Ecto neural progenitor cell (in vitro differentiated cells): ENCODE results near the gene CSN1S1.
"Not testable (repeated sequence)": the region's sequence is repeated elsewhere in the genome, so short reads cannot be mapped to it uniquely, and the experiment has no call there.

Experiments used
- DNase-seq: peaks from one replicate; pipeline ENCODE4 v3.0.0-alpha.2; 2018; ENCODE audit warnings: low spot score

The CSN1S1 gene, protein sequence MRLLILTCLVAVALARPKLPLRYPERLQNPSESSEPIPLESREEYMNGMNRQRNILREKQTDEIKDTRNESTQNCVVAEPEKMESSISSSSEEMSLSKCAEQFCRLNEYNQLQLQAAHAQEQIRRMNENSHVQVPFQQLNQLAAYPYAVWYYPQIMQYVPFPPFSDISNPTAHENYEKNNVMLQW

DNA sequence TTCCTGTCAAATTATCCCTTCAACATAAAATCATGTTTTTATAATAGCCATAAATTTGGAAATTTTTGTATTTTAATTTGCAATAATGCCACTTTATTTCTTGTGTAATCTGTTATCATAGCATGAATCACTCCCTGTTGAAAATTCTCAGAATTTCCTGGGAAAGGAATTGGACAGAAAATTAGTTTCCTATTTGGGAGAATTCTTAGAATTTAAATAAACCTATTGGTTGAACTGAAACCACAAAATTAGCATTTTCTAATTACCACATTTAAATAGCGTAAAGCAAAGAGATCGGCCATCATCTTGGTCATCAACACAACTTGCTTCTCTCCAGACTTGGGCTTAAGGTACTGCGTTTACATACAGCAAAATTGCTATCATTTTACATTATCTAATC, at the start of gene CSN1S1:
CSN1S1 (plus strand) TSS at position 301 of the 400 bp plus-strand sequence. CDS start 1,488 bp downstream, outside the sequence.
- no peak for DNase-seq

DNA sequence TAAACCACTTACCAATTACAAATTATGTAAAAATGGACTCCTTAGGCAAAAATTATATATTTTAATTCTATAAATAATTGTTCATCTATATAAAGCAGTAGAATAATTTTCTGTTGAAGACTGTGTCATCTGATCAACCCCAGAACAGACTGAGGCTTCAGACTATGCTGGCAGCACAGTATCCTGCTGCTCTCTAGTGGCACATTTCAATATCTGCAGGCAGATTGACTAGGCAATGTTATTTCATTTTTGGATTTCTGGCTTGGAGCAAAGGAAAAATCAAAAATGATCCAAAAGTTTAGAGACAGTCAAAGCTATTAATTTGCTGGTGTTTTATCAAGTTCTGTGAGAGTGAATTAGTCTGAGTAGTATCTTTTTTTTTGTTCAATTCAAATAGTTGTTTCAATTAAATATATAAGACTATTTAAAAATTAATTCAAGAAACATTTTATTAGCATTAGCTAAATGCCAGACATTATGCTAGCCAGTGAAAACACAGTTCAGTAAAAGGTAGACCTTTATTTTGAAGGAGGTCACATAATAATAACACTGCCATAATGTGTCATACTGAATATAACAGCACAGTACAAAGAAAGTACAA, 49.6 kb upstream of the CSN1S1 start:
- no peak for DNase-seq

DNA sequence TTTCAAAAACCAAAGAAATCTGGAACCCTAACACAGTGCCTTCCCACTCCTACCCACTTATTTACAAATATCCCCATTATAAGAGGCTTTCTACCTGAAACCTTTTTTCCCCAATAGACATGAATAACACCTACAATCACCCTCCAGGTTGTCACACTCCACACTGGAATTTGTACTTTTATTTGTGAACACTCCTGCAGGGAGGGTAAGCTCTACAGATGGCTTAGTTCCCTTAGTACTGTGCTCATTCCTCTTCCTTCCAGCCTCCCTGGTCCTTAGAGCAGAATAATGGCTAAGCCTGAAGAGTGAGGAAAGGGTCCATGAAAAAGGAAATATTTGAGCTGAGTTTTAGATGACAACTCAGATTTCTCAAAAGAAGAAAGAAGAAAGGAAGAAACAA, 48.7 kb upstream of the CSN1S1 start:
- no peak for DNase-seq

DNA sequence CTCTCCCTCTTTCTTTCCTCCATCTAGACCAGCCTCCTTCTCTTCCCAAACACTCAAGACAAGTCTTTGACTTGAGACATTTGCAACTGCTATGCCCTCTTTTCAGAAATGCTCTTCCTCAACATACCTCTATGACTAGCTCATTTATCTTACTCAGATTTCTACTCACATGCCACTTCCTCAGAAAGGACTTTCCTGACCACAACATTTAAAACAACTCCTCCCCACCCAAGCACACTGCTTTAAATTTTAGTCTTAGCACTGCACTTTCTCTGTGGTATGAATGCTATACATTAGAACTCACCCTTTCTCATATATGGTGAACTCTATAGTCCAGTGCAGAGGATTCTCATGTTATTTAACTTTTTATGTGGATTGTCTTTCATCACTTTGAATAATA, 42.5 kb upstream of the CSN1S1 start:
- DNase-seq = no peak

DNA sequence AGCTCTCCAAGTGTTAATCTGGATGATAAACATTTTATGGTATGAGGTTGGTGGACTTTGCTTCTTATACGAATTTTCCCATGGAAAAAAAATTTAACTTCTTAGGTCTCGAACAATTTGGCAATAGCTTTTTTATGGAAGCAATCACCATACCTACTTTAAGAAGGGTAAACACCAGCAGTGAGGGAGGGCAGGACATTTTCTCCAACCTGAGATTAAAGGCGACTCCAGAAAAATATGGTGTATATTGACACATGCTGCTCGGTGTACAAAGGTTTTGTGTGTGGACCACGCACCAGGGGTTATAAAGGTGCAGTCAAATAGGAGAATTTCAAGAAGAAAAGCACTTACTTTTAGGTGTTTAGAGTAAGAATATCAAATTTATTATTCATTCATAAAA, 36.7 kb upstream of the CSN1S1 start:
- no peak for DNase-seq

DNA sequence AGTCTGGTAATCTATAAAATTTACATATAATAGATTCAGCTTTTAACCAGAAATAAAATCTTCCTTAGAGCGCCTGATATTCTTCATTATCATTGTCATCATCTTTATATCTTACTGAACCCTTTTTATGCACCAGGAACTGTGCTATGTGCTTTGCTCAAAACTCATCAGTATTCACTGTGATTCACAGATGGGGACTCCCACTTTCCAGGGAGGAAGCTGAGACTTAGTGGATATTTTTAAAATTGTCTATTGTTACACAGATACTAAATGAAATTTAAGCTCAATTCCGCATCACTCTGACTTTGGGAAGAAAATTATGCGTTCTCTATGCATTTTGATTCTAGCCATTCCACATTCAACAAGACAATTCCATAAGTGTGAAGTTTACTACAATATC, 36.1 kb upstream of the CSN1S1 start:
- no peak for DNase-seq

DNA sequence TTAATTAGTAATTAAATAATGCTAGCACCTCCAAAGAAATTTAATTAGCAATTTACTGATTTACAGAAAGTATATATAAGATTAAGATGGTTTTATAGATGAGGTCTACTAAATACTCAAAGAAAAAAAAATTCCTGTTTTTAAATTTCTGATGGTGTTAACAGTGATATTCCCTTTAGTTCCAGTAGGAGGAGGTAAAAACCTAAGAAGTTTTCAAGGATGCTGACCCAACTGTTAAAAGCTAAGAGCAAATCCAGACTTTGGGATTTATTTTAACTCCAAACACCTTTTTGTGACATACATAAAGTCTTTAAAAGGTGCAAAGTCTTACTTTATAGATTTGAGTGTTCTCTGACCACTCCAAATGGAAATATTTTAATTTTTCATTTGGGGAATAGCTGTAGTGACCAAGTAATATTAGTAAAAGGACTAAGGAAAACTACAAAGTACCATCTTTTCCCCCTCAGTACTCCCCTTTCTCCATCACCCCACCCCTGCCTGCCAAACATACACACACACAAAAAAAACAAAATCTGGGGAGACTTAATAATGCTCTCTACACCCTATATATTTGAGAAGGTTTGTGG, 34.2 kb upstream of the CSN1S1 start:
- DNase-seq = no peak

DNA sequence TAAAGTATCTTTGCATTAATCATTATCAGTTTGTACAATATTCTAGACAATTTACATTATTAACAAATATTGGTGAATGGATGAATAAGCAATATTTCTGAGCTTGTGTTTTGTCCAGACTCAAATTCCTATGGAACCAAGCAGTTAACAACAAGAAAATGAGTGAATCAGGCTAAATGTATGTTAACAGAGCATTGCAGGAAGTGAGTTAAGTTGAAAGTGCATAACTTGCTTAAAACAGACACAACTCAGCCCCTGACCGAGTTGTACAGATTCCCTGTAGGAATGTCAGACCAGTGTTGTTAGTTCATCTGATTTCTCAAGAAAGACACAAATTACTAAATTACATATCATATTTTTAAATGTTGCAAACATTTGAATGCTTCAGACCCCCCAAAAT, 23.7 kb upstream of the CSN1S1 start:
- no peak for DNase-seq

DNA sequence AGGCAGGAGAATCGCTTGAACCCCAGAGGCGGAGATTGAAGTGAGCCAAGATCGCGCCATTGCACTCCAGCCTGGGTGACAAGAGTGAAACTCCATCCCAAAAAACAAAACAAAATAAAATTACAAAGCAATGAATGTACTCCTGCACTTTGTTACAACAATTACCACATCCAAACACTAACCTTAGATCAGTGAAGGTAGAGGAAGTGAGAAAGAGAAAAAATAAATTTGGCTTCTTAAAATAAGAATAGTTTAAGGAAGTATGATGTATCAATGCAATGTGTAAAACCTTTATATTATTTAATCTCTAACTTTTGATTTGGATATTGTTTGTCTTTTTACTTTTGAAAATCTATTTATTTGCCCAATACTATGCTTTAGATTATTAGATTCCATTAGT, 21.7 kb upstream of the CSN1S1 start:
- no peak for DNase-seq

DNA sequence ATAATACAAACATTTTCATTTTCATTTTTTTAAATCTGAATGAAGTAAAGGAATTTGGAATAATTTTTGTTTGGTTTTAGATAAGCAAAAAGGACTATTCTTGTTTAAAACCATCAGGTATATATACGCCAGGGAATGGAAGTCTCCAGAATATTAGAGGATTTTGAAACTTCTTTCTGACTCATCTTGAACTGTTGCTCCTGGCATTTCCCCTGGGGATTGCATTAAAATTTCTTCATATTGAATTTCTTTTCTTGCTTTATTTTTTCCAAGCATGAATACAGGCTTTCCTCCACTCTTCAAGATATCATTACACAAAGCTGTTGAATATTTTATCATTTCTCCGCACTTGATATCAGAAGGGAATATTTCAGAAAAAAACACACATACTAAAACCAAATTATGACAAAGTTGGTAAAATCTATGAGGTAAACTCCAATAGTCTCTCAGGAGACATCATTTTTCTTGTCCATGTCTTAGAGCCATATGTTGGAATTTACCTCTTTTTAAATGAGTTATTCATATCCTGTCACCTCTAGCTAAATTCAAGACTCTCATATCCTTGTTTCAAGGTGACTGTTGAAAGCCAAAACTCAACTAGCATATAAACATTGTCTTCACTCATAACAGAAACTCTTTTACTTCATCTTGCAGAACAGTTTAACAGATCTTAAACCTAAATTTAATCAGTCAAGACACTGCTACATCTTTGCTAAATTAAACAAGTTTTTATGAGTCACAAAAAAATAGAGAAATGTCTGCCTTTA, 20.7 kb upstream of the CSN1S1 start:
- DNase-seq = no peak

DNA sequence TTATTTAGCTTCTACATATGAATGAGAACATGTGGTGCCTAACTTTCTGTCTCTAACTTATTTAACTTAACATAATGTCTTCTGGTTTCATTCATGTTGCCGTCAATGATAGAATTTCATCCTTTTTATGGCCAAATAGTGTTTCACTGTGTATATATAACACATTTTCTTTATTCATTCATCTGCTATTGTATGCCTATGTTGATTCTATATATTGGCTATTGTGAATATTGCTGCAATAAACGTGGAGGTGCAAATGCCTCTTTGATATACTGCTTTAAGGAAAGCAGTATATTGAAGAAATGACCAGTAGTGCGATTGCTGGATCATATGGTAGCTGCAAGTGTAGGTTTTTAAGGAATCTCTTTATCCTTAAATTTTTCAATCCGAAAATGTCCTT, 10.0 kb upstream of the CSN1S1 start:
- no peak for DNase-seq

DNA sequence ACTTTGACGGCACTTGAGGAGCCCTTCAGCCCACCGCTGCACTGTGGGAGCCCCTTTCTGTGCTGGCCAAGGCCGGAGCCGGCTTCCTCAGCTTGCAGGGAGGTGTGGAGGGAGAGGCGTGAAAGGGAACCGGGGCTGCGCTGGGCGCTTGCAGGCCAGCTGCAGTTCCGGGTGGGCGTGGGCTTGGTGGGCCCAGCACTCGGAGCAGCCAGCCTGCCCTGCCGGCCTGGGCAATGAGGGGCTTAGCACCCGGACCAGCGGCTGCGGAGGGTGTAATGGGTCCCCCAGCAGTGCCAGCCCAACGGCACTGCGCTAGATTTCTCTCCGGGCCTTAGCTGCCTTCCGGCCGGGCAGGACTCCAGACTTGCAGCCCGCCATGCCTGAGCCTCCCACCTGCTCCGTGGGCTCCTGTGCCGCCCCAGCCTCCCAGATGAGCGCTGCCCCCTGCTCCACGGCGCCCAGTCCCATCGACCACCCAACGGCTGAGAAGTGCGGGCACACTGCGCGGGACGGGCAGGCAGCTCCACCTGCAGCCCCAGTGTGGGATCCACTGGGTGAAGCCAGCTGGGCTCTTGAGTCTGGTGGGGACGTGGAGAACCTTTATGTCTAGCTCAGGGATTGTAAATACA, 7.0 kb upstream of the CSN1S1 start:
- DNase-seq = not testable (repeated sequence)

DNA sequence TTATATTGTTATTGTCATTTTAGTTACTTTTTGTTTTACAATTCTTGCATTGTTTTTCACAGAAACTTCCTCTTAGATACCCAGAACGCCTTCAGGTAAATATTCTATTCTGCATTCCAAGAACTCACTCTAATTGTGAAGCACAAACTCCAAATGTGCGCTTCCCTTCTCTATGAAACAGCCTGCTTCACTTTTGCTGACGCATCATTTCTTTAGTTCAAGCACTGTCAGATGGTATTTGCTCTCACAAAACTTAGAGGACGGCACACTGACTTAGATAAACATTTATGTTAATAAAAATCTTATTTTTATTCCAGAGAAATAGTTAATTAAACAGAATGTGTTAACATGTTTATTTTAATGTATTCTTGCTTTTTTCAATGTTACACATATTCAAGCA, 3.3 kb downstream of the CSN1S1 start:
- no peak for DNase-seq

DNA sequence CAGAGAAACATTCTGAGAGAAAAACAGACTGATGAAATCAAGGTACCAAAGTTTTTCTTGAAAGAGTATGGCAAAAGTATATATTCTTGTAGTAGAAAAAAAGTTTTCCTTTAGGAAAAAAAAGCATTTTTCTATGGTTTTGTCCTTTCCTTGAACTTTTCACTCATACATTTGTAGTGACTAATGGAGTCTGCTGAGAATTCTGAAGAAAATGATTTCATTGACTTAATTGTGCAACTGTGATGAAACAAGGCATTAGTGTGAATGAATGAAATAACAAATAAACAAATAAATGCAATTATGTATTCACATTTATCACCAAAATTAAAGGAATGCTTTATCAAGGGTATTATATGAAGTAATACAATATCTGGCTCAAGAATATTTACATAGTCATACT, 5.7 kb downstream of the CSN1S1 start:
- no peak for DNase-seq

DNA sequence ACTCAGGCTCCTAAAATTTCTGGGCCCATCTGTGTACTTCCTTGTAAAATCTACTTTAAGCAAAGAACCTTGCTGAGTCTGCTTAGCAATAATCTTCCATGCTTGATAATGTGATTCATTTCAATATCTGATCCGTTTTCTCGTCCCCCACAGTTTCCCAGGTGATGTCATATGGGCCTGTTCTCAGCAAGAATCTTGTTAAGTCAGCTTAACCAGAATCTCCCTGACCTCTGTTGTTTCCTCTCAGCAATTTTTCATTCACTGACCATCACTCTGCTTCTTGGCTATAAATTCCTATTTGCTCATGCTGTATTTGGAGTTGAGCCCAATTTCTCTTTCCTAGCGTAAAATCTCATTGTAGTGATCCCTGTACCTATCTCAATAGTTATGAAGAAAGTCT, 20.7 kb downstream of the CSN1S1 start:
- no peak for DNase-seq

DNA sequence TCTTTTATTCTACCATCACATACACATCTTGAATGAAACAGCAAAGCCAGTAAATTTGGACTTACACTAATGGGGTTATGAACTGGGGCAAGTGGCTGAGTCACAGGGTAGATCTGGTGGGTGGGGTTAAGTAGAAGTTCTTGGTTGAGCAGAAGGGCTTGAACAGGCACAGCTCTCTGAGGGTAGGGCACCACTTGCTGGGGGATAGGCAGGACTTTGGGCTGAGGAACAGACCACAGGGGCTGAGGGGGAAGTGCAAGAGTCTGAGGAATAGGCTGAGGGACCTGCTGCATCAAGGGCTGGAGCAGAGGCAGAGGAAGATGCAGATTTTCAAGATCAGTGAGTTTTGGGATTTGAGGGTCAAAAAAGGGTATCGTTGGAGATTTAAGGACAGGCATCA, 26.3 kb downstream of the CSN1S1 start:
- no peak for DNase-seq

DNA sequence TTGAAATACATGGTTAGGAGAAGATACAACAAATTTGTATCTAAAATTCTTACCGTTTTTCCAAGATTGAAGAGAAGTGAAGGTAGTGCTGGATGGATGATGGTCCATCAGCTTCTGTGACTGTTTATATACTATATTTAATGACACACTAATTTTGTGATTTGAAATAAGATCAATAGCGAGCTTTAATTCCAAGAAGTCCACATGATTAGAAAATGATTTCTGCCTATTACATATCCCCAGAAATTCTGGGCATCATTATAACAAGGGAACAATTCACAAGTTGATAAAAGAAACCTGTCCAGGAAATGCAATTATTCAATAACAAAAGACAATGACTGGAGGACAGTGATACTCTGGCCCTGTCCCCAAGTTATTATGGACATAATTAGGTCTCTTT, 34.8 kb downstream of the CSN1S1 start, which contains the start of gene CSN2:
CSN2 (minus strand) TSS at position 101 of the 400 bp plus-strand sequence. CDS start 4,733 bp downstream, outside the sequence.
- DNase-seq = no peak

DNA sequence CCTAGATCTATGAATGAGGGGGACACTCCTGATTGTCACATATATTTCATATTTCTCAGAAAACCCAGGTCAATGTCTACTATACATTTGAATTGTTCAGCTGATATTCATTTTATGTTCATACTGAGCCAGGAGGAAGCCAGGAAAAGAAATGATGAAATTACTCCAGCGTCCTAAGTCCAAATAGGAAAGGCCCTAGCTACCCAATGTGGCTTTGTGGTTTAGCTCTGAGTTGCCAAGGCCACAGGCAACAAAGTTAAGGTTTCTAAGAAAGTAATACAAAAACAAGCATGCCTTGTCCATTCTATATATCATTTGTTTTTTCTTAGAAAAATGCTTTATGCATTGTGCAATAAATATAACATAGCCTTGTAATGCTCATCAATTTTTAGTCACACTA, 39.2 kb downstream of the CSN1S1 start:
- no peak for DNase-seq

DNA sequence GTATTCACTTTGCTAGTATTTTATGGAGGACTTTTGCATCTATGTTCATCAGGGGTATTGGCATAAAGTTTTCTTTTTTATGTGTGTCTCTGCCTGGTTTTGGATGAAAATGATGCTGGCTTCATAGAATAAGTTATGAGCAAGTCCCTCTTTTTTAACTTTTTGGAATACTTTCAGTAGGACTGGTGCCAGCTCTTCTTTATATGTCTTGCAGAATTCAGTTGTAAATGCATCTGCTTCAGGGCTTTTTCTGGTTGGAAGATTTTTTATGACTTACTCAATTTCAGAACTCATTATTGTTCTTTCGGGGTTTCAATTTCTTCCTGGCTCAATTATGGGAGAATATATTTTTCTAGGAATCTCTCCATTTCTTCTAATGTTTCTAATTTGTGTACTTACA, 43.8 kb downstream of the CSN1S1 start:
- no peak for DNase-seq

DNA sequence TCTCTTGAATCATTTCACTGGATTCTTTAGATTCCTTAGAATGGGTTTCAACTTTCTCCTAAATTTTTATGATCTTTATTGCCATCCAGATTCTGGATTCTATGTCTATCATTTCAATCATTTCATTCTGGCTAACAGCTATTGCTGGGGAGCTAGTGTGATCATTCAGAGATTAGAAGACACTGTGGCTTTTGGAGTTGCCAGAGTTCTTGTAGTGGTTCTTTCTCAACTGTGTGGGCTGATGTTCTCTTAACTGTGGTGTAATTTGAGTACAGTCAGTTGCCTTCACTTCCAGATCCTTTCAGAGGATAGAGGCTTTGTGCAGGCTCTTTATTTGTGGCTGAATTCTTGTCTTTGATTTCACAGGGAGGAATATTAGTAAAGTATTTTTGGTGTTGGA, 46.7 kb downstream of the CSN1S1 start:
- no peak for DNase-seq

DNA sequence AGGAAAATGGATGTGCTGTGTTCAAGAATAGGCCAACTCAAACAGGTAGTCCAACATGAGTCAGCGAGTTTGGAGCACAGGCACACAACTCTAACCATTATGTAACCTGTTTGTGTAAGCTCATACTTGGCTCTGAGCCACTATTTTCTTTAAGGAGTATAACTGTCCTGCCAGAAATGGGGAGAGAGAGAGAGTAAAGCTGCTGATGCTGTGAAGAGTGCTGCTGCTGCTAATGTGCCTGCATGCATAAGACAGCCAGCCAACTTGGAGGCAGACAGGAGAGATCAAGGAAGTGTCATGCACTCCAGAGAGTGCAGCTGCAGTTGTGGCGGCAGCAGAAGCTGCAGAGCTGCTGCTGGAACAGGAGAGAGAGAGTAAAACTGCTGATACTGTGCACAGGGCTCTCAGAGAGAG, 53.2 kb downstream of the CSN1S1 start:
- no peak for DNase-seq

DNA sequence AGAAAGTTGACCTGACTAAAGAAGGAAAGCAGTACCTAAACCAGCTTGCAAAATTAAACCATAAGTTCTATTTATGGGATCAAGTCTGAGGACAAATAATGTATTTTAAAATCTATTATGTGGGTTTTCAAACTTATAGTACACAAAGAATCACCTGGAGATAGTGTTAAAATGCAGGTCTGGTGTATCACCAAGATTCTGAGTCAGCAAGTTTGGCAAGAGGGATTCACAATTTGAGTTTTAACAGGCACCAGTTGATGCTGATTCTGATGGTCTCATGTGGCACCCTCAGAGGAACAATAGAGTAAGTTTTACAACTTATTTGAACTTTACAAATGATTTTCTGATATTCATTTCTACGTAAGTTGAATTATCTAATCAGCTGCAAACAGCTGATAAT, 55.8 kb downstream of the CSN1S1 start:
- DNase-seq = no peak

DNA sequence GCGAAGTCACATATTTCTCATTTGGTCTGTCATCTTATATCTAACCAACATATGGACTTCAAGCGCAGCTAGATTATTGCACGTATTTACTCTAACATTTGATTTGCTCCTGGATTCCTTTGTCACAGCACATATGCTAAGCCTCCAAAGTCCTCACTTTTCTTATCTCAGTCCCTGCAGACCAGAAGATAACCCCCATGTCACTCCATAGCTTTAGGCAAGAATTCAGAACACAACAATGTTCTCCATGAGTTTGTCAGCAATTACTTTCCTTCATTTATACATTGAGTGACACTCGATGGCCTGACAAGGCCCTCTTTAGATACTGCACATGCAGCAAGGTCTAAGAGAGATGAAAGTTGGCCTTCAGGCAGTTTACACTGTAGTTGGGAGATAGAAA, 60.1 kb downstream of the CSN1S1 start:
- no peak for DNase-seq
